ENCODE results near the gene CR1L.
A peak's percentile ranks its signal among the peaks of the same experiment; 100 is the strongest.
"Not testable (repeated sequence)": the region's sequence is repeated elsewhere in the genome, so short reads cannot be mapped to it uniquely, and the experiment has no call there.

The CR1L gene

DNA sequence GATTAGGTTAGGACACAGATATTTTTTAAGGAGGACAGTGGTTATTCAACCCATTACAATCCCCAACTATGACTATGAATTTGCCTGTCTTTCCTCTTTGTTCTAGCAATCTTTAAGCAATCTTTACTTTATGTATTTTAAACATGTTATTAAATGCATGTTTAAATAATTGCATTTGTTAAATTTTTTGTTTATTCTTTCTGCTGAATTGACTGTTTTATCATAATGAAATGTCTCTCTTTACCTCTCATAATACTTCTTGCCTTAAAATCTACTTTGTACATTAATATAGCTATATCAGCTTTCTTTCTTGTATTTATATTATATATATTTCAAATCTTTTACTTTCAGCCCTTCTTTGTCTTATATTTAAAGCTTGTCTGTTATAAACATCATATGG, 46.1 kb downstream of the CR1L start:
- TF ChIP-seq, protein P1, sequence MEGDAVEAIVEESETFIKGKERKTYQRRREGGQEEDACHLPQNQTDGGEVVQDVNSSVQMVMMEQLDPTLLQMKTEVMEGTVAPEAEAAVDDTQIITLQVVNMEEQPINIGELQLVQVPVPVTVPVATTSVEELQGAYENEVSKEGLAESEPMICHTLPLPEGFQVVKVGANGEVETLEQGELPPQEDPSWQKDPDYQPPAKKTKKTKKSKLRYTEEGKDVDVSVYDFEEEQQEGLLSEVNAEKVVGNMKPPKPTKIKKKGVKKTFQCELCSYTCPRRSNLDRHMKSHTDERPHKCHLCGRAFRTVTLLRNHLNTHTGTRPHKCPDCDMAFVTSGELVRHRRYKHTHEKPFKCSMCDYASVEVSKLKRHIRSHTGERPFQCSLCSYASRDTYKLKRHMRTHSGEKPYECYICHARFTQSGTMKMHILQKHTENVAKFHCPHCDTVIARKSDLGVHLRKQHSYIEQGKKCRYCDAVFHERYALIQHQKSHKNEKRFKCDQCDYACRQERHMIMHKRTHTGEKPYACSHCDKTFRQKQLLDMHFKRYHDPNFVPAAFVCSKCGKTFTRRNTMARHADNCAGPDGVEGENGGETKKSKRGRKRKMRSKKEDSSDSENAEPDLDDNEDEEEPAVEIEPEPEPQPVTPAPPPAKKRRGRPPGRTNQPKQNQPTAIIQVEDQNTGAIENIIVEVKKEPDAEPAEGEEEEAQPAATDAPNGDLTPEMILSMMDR (IDR thresholded peaks at IDR 0.05; ENCODE audit: low read depth, low read length): no peak
- DNase-seq: no peak
- H3K4me3 ChIP-seq (ENCODE audit: low read depth, low read length): no peak overlapping the region
- H3K9me3 ChIP-seq (ENCODE audit: severe bottlenecking): no peaks in the 10 kb centered on the region
- no peaks in the 10 kb centered on the region for H3K36me3 ChIP-seq
- no peak overlapping the region for H3K27ac ChIP-seq
- peaks cover 50% of the 10 kb centered on the region for H3K27me3 ChIP-seq (ENCODE audit: insufficient read depth, low read depth, severe bottlenecking)

DNA sequence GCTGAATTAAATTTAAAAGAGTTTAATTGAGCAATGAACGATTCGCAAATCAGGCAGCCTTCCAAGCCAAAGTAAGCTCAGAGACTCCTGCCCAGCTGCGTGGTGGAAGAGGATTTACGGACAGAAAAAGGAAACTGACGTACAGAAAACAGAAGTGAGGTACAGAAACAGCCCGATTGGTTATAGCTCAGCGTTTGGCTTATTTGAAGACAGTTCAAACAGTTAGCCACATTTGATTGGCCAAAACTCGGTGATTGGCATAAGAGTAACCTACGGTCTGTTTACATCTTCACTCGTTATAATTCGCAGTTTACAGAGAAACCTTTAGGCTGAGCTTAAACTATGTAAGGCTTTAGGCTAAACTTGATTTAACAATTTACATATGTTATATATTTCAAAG, 46.9 kb downstream of the CR1L start:
- H3K36me3 ChIP-seq: no peaks in the 10 kb centered on the region
- TF ChIP-seq, protein P1 (IDR thresholded peaks at IDR 0.05; ENCODE audit: low read depth, low read length): no peak
- no peak for DNase-seq
- peaks cover 46% of the 10 kb centered on the region for H3K27me3 ChIP-seq (ENCODE audit: insufficient read depth, low read depth, severe bottlenecking)
- no peak overlapping the region for H3K27ac ChIP-seq
- H3K4me3 ChIP-seq (ENCODE audit: low read depth, low read length): no peak overlapping the region
- H3K9me3 ChIP-seq (ENCODE audit: severe bottlenecking): no peaks in the 10 kb centered on the region

DNA sequence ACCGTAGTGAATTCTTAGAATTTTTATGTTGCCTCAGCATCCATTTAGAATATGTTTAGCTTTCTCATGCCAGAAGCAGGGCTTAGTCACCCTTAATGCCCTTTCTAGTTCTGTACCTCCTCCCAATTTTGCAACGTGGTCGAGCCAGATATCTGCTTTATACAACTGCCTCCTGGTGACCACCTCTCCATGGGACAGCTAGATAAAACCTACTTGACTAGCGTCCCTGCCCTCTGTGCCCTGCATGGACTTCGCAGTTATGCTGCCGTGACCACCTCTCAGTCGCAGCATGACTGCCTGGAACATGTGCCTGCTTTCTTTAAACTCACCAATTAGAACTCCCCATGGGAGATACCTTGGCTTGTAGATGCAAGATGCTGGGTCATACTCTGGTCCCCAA, 47.4 kb downstream of the CR1L start:
- H3K36me3 ChIP-seq; H3K27ac ChIP-seq; DNase-seq; H3K4me3 ChIP-seq (ENCODE audit: low read depth, low read length); H3K9me3 ChIP-seq (ENCODE audit: severe bottlenecking): not testable (repeated sequence)
- peaks cover 41% of the 10 kb centered on the region for H3K27me3 ChIP-seq (ENCODE audit: insufficient read depth, low read depth, severe bottlenecking)

DNA sequence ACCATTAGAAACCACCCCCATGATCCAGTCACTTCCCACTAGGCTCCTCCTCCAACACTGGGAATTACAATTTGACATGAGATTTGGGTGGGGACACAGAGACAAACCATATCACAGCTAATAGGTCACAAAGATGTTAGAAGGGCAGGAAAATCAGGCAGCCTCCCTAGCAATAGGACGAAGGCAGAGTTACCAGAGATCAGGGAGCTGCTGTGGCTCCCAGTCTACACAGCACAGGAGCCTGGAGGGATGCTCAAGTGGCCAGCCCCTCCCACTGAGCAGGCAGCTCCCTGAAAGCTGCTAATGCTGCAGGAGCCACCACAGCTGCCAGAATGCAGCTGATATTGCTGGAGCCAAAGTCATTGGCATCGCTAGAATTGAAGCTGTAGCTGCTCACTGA, 51.0 kb downstream of the CR1L start:
- Histone ChIP-seq H3K27me3 (ENCODE audit: insufficient read depth, low read depth, severe bottlenecking) (peaks cover 19% of the 10 kb centered on the region), H3K27ac (no peak overlapping the region), H3K36me3 (no peaks in the 10 kb centered on the region), H3K9me3 (ENCODE audit: severe bottlenecking) (no peaks in the 10 kb centered on the region), H3K4me3 (ENCODE audit: low read depth, low read length) (no peak overlapping the region)
- TF ChIP-seq, protein P1 (IDR thresholded peaks at IDR 0.05; ENCODE audit: low read depth, low read length): no peak
- no peak for DNase-seq

DNA sequence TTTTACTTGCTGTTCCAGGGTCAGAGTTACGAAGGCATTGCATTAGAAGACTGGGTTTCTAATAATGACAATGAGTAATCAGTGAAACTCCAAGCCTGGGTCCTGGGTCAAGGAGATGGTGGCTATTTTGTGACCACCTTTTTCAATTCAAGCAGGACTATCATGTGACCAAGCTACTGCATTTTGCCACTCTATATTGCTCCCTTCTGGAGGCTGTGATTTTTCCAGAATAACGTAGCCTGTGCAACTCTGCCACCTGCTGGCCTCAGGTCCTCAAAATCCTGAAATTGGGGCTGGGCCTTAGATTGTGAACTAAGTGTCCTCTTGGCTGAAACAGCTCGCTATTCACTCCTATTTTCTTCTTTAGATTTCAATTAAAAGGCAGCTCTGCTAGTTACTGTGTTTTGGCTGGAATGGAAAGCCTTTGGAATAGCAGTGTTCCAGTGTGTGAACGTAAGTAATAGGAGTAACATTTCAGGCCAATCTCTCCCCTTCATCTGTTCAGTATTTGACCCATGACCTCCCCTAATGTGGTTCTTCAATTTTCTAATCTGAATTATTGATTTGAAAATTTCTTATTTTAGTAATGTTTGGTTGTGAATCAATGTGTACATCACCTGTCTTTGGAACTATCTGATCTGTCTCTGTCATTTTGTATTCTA, 54.0 kb downstream of the CR1L start:
- TF ChIP-seq, protein P1 (IDR thresholded peaks at IDR 0.05; ENCODE audit: low read depth, low read length): peak; percentile 92
- Histone ChIP-seq H3K27ac (no peak overlapping the region), H3K27me3 (ENCODE audit: insufficient read depth, low read depth, severe bottlenecking) (no peaks in the 10 kb centered on the region), H3K4me3 (ENCODE audit: low read depth, low read length) (no peak overlapping the region), H3K36me3 (no peaks in the 10 kb centered on the region), H3K9me3 (ENCODE audit: severe bottlenecking) (no peaks in the 10 kb centered on the region)
- peak; percentile 88 for DNase-seq

DNA sequence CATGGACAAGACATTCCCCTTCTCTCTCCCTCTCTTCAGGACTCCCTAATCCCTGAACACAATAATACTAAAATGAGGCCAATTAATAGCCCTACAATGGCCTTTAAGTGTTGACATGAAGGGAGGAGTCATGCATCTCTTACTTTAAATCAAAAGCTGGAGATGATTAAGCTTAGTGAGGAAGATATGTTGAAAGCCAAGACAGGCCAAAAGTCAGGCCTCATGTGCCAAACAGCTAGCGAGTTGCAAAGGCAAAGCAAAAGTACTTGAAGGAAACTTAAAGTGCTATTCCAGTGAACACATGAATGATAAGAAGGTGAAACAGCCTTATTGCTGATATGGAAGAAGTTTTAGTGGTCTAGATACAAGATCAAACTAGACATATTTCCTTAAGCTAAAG, 57.4 kb downstream of the CR1L start:
- no peak for DNase-seq
- Histone ChIP-seq H3K27me3 (ENCODE audit: insufficient read depth, low read depth, severe bottlenecking) (no peaks in the 10 kb centered on the region), H3K9me3 (ENCODE audit: severe bottlenecking) (no peaks in the 10 kb centered on the region), H3K27ac (no peak overlapping the region), H3K4me3 (ENCODE audit: low read depth, low read length) (no peak overlapping the region), H3K36me3 (no peaks in the 10 kb centered on the region)
- TF ChIP-seq, protein P1 (IDR thresholded peaks at IDR 0.05; ENCODE audit: low read depth, low read length): no peak
